GM18951 (cell line): ENCODE data around the gene CNTN6.

Experiments
- POLR2A ChIP-seq: IDR thresholded peaks from 4 replicates; pipeline ENCODE4 v1.6.1; 2011; ENCODE audit warnings: mild to moderate bottlenecking; ENCODE audit not compliant: insufficient read length, insufficient read depth; ENCODE audit errors: extremely low read depth
- in situ Hi-C: fragments of 300-500 bp; cut with MboI; formaldehyde crosslinking; loops from one replicate; pipeline ENCODE4 v1.12.0; 2022; ENCODE audit warnings: low sequenced_read_pairs, mixed read lengths, inconsistent platforms; ENCODE audit not compliant: unreplicated experiment

CNTN6 gene

GRCh38 chr3:1092771-1093170, at the start of gene CNTN6:
CNTN6 (plus strand) TSS chr3:1093024; CDS start chr3:1148009, 54,985 bp downstream.
- TF ChIP-seq POLR2A: no peak
- in situ Hi-C loops: no loop called here

- TF ChIP-seq POLR2A: no peak
- in situ Hi-C loops: no loop called here
Observed at GRCh38 chr3:1048558-1048957, 44.3 kb upstream of the CNTN6 start.

GRCh38 chr3:1055870-1056269, 37.0 kb upstream of the CNTN6 start:
- in situ Hi-C loops: no loop called here
- TF ChIP-seq POLR2A: no peak

GRCh38 chr3:1056744-1057143, 36.1 kb upstream of the CNTN6 start:
- in situ Hi-C loops: no loop called here
- no peak for TF ChIP-seq POLR2A

- TF ChIP-seq POLR2A: no peak
- in situ Hi-C loops: no loop called here
Observed at GRCh38 chr3:1057436-1057835, 35.4 kb upstream of the CNTN6 start.

- TF ChIP-seq POLR2A: no peak
- in situ Hi-C loops: no loop called here
Observed at GRCh38 chr3:1068985-1069384, 23.8 kb upstream of the CNTN6 start.

- TF ChIP-seq POLR2A: no peak
- in situ Hi-C loops: no loop called here
Observed at GRCh38 chr3:1072041-1072440, 20.8 kb upstream of the CNTN6 start.

- in situ Hi-C loops: no loop called here
- no peak for TF ChIP-seq POLR2A
Observed at GRCh38 chr3:1079662-1080061, 13.2 kb upstream of the CNTN6 start.

- in situ Hi-C loops: no loop called here
- no peak for TF ChIP-seq POLR2A
Observed at GRCh38 chr3:1082108-1082507, 10.7 kb upstream of the CNTN6 start.

- in situ Hi-C loops: no loop called here
- no peak for TF ChIP-seq POLR2A
Observed at GRCh38 chr3:1087066-1087560, 5.7 kb upstream of the CNTN6 start.

- TF ChIP-seq POLR2A: no peak
- in situ Hi-C loops: no loop called here
Observed at GRCh38 chr3:1088503-1088902, 4.3 kb upstream of the CNTN6 start.

- in situ Hi-C loops: no loop called here
Observed at GRCh38 chr3:1091286-1091685, 1.5 kb upstream of the CNTN6 start.

GRCh38 chr3:1092061-1092460, 763 bp upstream of the CNTN6 start:
- in situ Hi-C loops: no loop called here
- no peak for TF ChIP-seq POLR2A

More at GRCh38 chr3:1091286-1091685, 1.5 kb upstream of the CNTN6 start:
- TF ChIP-seq POLR2A: no peak

GRCh38 chr3:1093217-1093616, 393 bp downstream of the CNTN6 start:
- TF ChIP-seq POLR2A: no peak
- in situ Hi-C loops: no loop called here

- in situ Hi-C loops: no loop called here
- no peak for TF ChIP-seq POLR2A
Observed at GRCh38 chr3:1103525-1103924, 10.7 kb downstream of the CNTN6 start.
